ENCODE results near the gene SUGP2.
"Not testable (repeated sequence)": the region's sequence is repeated elsewhere in the genome, so short reads cannot be mapped to it uniquely, and the experiment has no call there.

- TF ChIP-seq CTCF (IDR thresholded peaks at IDR 0.05; ENCODE audit: insufficient read depth, low read length, poor library complexity, severe bottlenecking); EZH2phosphoT487 (conservative IDR thresholded peaks at IDR 0.05; ENCODE audit: low read length): not testable (repeated sequence)
These were observed 9.9 kb downstream of the SUGP2 start for GRCh38 chr19:19023376-19023775.

All from SU-DHL-6 (cell line).